Measurements from ENCODE around the gene EDN1. TPM values are rescaled to one million over a fixed set of nuclear protein-coding genes. Genes with fewer than 3 reads are reported as not detected.
A peak's percentile ranks its signal among the peaks of the same experiment; 100 is the strongest.
"Not testable (repeated sequence)": the region's sequence is repeated elsewhere in the genome, so short reads cannot be mapped to it uniquely, and the experiment has no call there.

The EDN1 gene
- total RNA-seq, 1 donor from 2014 or later = 64.4 TPM

DNA sequence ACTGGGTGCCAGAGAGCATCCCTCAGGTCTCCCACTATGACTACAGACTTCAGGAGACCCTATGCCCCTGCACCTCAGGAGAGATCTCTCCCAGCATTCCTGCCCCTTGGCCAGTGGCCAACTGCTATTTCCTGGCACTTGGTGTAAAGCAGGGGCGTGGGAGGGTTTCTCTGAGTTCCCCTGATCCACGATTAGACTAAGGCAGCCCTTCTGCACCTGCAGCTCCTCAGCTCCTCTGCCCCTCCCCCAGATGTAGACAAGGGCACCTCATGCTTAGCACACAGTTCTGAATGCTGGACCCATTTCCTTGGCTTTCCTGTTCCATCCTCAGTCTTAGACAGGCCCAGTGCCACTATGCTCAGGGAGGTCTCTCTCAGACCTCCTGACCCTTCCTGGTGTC is 28.6 kb downstream of the EDN1 start:
- H3K4me1 ChIP-seq (ENCODE audit: insufficient read depth, low read length) = peaks cover 9% of the 10 kb centered on the region
- Mint-ChIP-seq H3K9me3 (ENCODE audit: unreplicated experiment) (no peaks in the 10 kb centered on the region), H3K4me1 (ENCODE audit: low read depth, unreplicated experiment) (peaks cover 13% of the 10 kb centered on the region), H3K27ac (ENCODE audit: unreplicated experiment) (no peak overlapping the region), H3K27me3 (ENCODE audit: low read depth, unreplicated experiment) (no peaks in the 10 kb centered on the region), H3K4me3 (ENCODE audit: unreplicated experiment) (no peak overlapping the region), H3K36me3 (ENCODE audit: low read depth, unreplicated experiment) (peaks cover 3% of the 10 kb centered on the region)
- H2AFZ ChIP-seq (ENCODE audit: low read depth, low read length) = no peak overlapping the region
- DNase-seq (ENCODE audit: low read depth) (no peak), FAIRE-seq (no peak)
- no peaks in the 10 kb centered on the region for H4K20me1 ChIP-seq (ENCODE audit: insufficient read depth, low read length)
- H3K4me2 ChIP-seq (ENCODE audit: low read length) = no peak overlapping the region
- H3K4me3 ChIP-seq (ENCODE audit: insufficient read depth, low read depth, low read length) = no peak overlapping the region
- H3K27ac ChIP-seq (ENCODE audit: low read depth, low read length) = no peak overlapping the region
- TF ChIP-seq, protein P1, sequence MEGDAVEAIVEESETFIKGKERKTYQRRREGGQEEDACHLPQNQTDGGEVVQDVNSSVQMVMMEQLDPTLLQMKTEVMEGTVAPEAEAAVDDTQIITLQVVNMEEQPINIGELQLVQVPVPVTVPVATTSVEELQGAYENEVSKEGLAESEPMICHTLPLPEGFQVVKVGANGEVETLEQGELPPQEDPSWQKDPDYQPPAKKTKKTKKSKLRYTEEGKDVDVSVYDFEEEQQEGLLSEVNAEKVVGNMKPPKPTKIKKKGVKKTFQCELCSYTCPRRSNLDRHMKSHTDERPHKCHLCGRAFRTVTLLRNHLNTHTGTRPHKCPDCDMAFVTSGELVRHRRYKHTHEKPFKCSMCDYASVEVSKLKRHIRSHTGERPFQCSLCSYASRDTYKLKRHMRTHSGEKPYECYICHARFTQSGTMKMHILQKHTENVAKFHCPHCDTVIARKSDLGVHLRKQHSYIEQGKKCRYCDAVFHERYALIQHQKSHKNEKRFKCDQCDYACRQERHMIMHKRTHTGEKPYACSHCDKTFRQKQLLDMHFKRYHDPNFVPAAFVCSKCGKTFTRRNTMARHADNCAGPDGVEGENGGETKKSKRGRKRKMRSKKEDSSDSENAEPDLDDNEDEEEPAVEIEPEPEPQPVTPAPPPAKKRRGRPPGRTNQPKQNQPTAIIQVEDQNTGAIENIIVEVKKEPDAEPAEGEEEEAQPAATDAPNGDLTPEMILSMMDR (IDR thresholded peaks at IDR 0.05; ENCODE audit: insufficient read depth, low read depth, low read length) = no peak
- TF ChIP-seq EZH2 (IDR thresholded peaks at IDR 0.05; ENCODE audit: insufficient read depth, low read length) = no peak
- H3K36me3 ChIP-seq (ENCODE audit: insufficient read depth, low read length) = no peaks in the 10 kb centered on the region
- no peaks in the 10 kb centered on the region for H3K27me3 ChIP-seq (ENCODE audit: insufficient read depth, low read length)
- no peak overlapping the region for H3K9ac ChIP-seq (ENCODE audit: low read length)
- peaks cover 7% of the 10 kb centered on the region for H3K9me3 ChIP-seq (ENCODE audit: insufficient read depth, low read depth, low read length)
- H3K79me2 ChIP-seq (ENCODE audit: insufficient read depth, low read length) = no peaks in the 10 kb centered on the region

DNA sequence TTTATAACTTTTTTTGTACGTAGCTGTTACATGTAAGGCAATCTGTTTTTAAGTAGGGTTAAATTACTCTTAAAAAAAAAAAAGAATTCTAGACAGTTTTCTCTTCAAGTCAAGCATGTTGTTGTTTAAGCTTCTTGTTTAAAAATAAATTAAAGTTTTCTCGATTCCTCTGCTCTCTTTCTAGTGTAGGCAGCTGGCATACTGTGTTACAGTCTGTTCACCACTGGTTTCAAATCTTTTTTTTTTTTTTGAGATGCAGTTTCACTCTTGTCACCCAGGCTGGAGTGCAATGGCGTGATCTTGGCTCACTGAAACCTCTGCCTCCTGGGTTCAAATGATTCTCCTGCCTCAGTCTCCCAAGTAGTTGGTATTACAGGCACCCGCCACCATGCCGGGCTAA is 29.9 kb downstream of the EDN1 start:
- H4K20me1 ChIP-seq (ENCODE audit: insufficient read depth, low read length); H3K9me3 Mint-ChIP-seq (ENCODE audit: unreplicated experiment); H2AFZ ChIP-seq (ENCODE audit: low read depth, low read length); FAIRE-seq; H3K9ac ChIP-seq (ENCODE audit: low read length); H3K27me3 Mint-ChIP-seq (ENCODE audit: low read depth, unreplicated experiment); H3K36me3 ChIP-seq (ENCODE audit: insufficient read depth, low read length); H3K27me3 ChIP-seq (ENCODE audit: insufficient read depth, low read length); H3K4me2 ChIP-seq (ENCODE audit: low read length); H3K36me3 Mint-ChIP-seq (ENCODE audit: low read depth, unreplicated experiment); H3K79me2 ChIP-seq (ENCODE audit: insufficient read depth, low read length); DNase-seq (ENCODE audit: low read depth); H3K4me3 Mint-ChIP-seq (ENCODE audit: unreplicated experiment); H3K27ac Mint-ChIP-seq (ENCODE audit: unreplicated experiment); H3K4me3 ChIP-seq (ENCODE audit: insufficient read depth, low read depth, low read length); H3K27ac ChIP-seq (ENCODE audit: low read depth, low read length); H3K9me3 ChIP-seq (ENCODE audit: insufficient read depth, low read depth, low read length): not testable (repeated sequence)
- H3K4me1 Mint-ChIP-seq (ENCODE audit: low read depth, unreplicated experiment) = peaks cover 11% of the 10 kb centered on the region
- H3K4me1 ChIP-seq (ENCODE audit: insufficient read depth, low read length) = peaks cover 10% of the 10 kb centered on the region

DNA sequence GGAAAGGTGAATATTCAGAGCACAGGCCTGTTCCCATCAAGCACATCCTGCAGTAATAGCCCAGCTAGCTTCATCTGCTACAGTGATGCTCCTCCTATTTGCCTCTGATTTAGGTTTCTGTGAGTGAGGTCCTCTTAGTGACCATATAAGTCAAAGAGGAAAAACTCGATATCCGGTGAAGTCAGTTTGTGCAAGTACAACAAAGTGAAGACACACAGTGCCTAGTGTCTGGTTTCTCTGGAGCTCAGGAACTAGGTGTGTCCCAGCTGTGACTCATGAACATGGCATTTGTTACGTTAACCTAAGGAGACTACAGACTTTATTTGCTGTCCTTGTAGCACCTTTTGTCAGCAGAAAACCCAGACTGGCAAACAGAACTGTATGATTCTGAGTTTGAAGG is 33.9 kb downstream of the EDN1 start:
- H3K4me2 ChIP-seq (ENCODE audit: low read length) = peak overlapping the region; percentile 27
- peak; percentile 86 for DNase-seq (ENCODE audit: low read depth)
- H3K4me1 Mint-ChIP-seq (ENCODE audit: low read depth, unreplicated experiment) = peaks cover 13% of the 10 kb centered on the region
- peak overlapping the region; percentile 34 for H2AFZ ChIP-seq (ENCODE audit: low read depth, low read length)
- TF ChIP-seq EZH2 (IDR thresholded peaks at IDR 0.05; ENCODE audit: insufficient read depth, low read length) = no peak
- TF ChIP-seq, protein P1 (IDR thresholded peaks at IDR 0.05; ENCODE audit: insufficient read depth, low read depth, low read length) = no peak
- no peak overlapping the region for H3K4me3 ChIP-seq (ENCODE audit: insufficient read depth, low read depth, low read length)
- no peaks in the 10 kb centered on the region for H3K9me3 Mint-ChIP-seq (ENCODE audit: unreplicated experiment)
- peak overlapping the region; percentile 77 for H3K27ac Mint-ChIP-seq (ENCODE audit: unreplicated experiment)
- H3K4me1 ChIP-seq (ENCODE audit: insufficient read depth, low read length) = peaks cover 10% of the 10 kb centered on the region
- no peak overlapping the region for H3K4me3 Mint-ChIP-seq (ENCODE audit: unreplicated experiment)
- peaks cover under 1% of the 10 kb centered on the region for H3K9me3 ChIP-seq (ENCODE audit: insufficient read depth, low read depth, low read length)
- H3K79me2 ChIP-seq (ENCODE audit: insufficient read depth, low read length) = no peaks in the 10 kb centered on the region
- H3K36me3 ChIP-seq (ENCODE audit: insufficient read depth, low read length) = no peaks in the 10 kb centered on the region
- H3K27me3 ChIP-seq (ENCODE audit: insufficient read depth, low read length) = no peaks in the 10 kb centered on the region
- peak overlapping the region; percentile 45 for H3K27ac ChIP-seq (ENCODE audit: low read depth, low read length)
- no peak overlapping the region for H3K9ac ChIP-seq (ENCODE audit: low read length)
- peak; percentile 71 for FAIRE-seq
- H4K20me1 ChIP-seq (ENCODE audit: insufficient read depth, low read length) = no peaks in the 10 kb centered on the region
- H3K36me3 Mint-ChIP-seq (ENCODE audit: low read depth, unreplicated experiment) = no peaks in the 10 kb centered on the region
- H3K27me3 Mint-ChIP-seq (ENCODE audit: low read depth, unreplicated experiment) = no peaks in the 10 kb centered on the region

All from astrocyte (in vitro differentiated cells and primary cell).